ENCODE measurements around the gene RSPH1. TPM values are rescaled to one million over a fixed set of nuclear protein-coding genes. Genes with fewer than 3 reads are reported as not detected.

Gene RSPH1
- polyA plus RNA-seq, 1 of the 3 experiments (the other 2 are of a cell fraction) = 0.97 TPM

- H3K4me2 ChIP-seq = no peak overlapping the region
- peaks cover 5% of the 10 kb centered on the region; the same call in 1 of the 2 replicates for H3K9me3 ChIP-seq
- TF ChIP-seq TCF12 (IDR thresholded peaks at IDR 0.05) (no peak), REST (IDR thresholded peaks at IDR 0.05; ENCODE audit: low read depth, low read length) (no peak), GATA2 (CRISPR knock-in tag; IDR thresholded peaks at IDR 0.05) (no peak), RCOR1 (IDR thresholded peaks at IDR 0.05; ENCODE audit: low read length) (no peak), ELF1 (IDR thresholded peaks at IDR 0.05) (no peak), EZH2phosphoT487 (IDR thresholded peaks at IDR 0.05; ENCODE audit: borderline replicate concordance, low read depth) (no peak), TEAD4 (IDR thresholded peaks at IDR 0.05; ENCODE audit: borderline replicate concordance, insufficient read depth) (no peak), FOXJ3 (CRISPR knock-in tag; IDR thresholded peaks at IDR 0.05) (no peak), GABPA (IDR thresholded peaks at IDR 0.05; ENCODE audit: low read depth) (no peak), FOXM1 (IDR thresholded peaks at IDR 0.05; ENCODE audit: low read depth) (no peak)
- no peak overlapping the region for H2AFZ ChIP-seq (ENCODE audit: low read depth)
- POLR2A ChIA-PET = no interaction called here
- H3K27me3 ChIP-seq (ENCODE audit: insufficient read depth) = no peaks in the 10 kb centered on the region
- no peaks in the 10 kb centered on the region for H4K20me1 ChIP-seq (ENCODE audit: insufficient read depth)
- no peaks in the 10 kb centered on the region for H3K36me3 ChIP-seq (replicated peaks in 1 of 2; ENCODE audit: control insufficient read depth in 1 of 2, insufficient read depth in 2 of 2, low read length in 1 of 2)
- H3K4me1 ChIP-seq (ENCODE audit: control insufficient read depth in 1 of 2, insufficient read depth in 2 of 2, low read depth in 1 of 2, low read length in 1 of 2) = no peaks in the 10 kb centered on the region; a peak in 1 of 4 replicates
- CTCF ChIA-PET = no interaction called here
- no peaks in the 10 kb centered on the region for H3F3A ChIP-seq (replicated peaks; ENCODE audit: insufficient read depth)
- no peak overlapping the region for H3K9ac ChIP-seq
- H3K27ac ChIP-seq (ENCODE audit: low read depth in 2 of 2, low read length in 1 of 2) = no peak overlapping the region
- H3K79me2 ChIP-seq (ENCODE audit: insufficient read depth) = no peaks in the 10 kb centered on the region
- DNase-seq = no peak
- H3K4me3 ChIP-seq (ENCODE audit: low read depth in 2 of 2, low read length in 1 of 2) = no peak overlapping the region
- no peaks in the 10 kb centered on the region for H3K9me2 ChIP-seq
- WGBS (ENCODE audit: low lambda C conversion rate) = 3% methylated on average over 3 of the region's 3 CpGs
These were observed 61.1 kb downstream of the RSPH1 start for GRCh38 chr21:42434884-42435283.

DNA sequence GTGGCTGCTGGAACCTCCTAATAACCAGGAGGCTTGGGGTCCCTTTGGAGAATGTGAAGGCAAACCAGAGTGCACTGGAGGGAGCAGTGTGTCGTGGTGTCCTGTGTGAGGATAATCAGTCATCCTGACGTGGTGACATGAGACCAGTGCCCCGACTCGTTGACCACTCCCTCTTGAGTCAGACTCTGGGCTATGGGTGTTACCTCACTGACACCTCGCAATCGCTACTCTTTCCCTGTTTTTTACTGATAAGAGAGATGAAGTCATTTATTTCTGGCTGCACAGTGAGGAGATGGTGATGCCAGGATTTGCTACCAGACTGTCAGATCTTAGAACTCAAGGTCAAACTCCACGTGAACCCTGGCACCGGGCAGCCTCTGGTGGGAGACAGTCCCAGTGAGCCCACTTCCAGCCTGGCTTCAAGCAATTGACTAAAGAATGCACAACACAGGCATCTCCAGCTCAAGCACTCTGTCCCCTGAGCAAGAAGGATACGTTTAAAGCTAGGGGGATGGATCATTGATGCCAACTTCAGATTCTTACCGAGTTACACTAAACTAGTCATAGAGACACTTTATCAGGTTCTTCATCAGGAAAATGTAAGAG, 62.0 kb downstream of the RSPH1 start:
- DNase-seq = no peak
- H4K20me1 ChIP-seq (ENCODE audit: insufficient read depth) = no peaks in the 10 kb centered on the region
- no peak overlapping the region for H3K9ac ChIP-seq
- H3K27me3 ChIP-seq (ENCODE audit: insufficient read depth) = no peaks in the 10 kb centered on the region
- H3F3A ChIP-seq (replicated peaks; ENCODE audit: insufficient read depth) = no peaks in the 10 kb centered on the region
- no peaks in the 10 kb centered on the region; a peak in 1 of 4 replicates for H3K4me1 ChIP-seq (ENCODE audit: control insufficient read depth in 1 of 2, insufficient read depth in 2 of 2, low read depth in 1 of 2, low read length in 1 of 2)
- POLR2A ChIA-PET = no interaction called here
- no peak overlapping the region for H3K27ac ChIP-seq (ENCODE audit: low read depth in 2 of 2, low read length in 1 of 2)
- TF ChIP-seq ELF1 (IDR thresholded peaks at IDR 0.05) (no peak), EZH2phosphoT487 (IDR thresholded peaks at IDR 0.05; ENCODE audit: borderline replicate concordance, low read depth) (no peak), SIN3A (IDR thresholded peaks at IDR 0.05; ENCODE audit: borderline replicate concordance, low read depth, low read length) (no peak), TAF1 (IDR thresholded peaks at IDR 0.05; ENCODE audit: borderline replicate concordance, low read depth, low read length) (no peak), IRF3 (IDR thresholded peaks at IDR 0.05; ENCODE audit: low read depth, low read length) (no peak), RCOR1 (IDR thresholded peaks at IDR 0.05; ENCODE audit: low read length) (no peak), RXRA (IDR thresholded peaks at IDR 0.05; ENCODE audit: borderline replicate concordance, low read depth) (no peak), RFX5 (IDR thresholded peaks at IDR 0.05; ENCODE audit: low read length) (no peak), FOSL2 (IDR thresholded peaks at IDR 0.05; ENCODE audit: borderline replicate concordance, low read depth) (no peak), MAX (IDR thresholded peaks at IDR 0.05; ENCODE audit: low read depth) (no peak), USF2 (IDR thresholded peaks at IDR 0.05; ENCODE audit: borderline replicate concordance, low read depth, low read length) (no peak), FOXM1 (IDR thresholded peaks at IDR 0.05; ENCODE audit: low read depth) (no peak), NRF1 (IDR thresholded peaks at IDR 0.05; ENCODE audit: low read depth, low read length) (no peak)
- TF ChIP-seq, protein P1, sequence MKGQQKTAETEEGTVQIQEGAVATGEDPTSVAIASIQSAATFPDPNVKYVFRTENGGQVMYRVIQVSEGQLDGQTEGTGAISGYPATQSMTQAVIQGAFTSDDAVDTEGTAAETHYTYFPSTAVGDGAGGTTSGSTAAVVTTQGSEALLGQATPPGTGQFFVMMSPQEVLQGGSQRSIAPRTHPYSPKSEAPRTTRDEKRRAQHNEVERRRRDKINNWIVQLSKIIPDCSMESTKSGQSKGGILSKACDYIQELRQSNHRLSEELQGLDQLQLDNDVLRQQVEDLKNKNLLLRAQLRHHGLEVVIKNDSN (IDR thresholded peaks at IDR 0.05; ENCODE audit: borderline replicate concordance, low read depth) = no peak
- CTCF ChIA-PET = no interaction called here
- H3K79me2 ChIP-seq (ENCODE audit: insufficient read depth) = no peaks in the 10 kb centered on the region
- H2AFZ ChIP-seq (ENCODE audit: low read depth) = no peak overlapping the region
- H3K36me3 ChIP-seq (replicated peaks in 1 of 2; ENCODE audit: control insufficient read depth in 1 of 2, insufficient read depth in 2 of 2, low read length in 1 of 2) = no peaks in the 10 kb centered on the region
- H3K4me3 ChIP-seq (ENCODE audit: low read depth in 2 of 2, low read length in 1 of 2) = no peak overlapping the region
- no peaks in the 10 kb centered on the region for H3K9me2 ChIP-seq
- peaks cover 5% of the 10 kb centered on the region; the same call in 1 of the 2 replicates for H3K9me3 ChIP-seq
- 9% methylated on average over 7 of the region's 10 CpGs for WGBS (ENCODE audit: low lambda C conversion rate)
- H3K4me2 ChIP-seq = no peak overlapping the region
